ENCODE results near the gene FOXN3.

GRCh38 chr14:89351221-89351515 is 65.9 kb downstream of the FOXN3 start:
- TF ChIP-seq CTCF (IDR thresholded peaks at IDR 0.05) (no peak), POLR2A (IDR thresholded peaks at IDR 0.05) (no peak)
